Large intestine (tissue), 12 donors: ENCODE data around the gene ETNPPL. TPM values are rescaled to one million over a fixed set of nuclear protein-coding genes. Genes with fewer than 3 reads are reported as not detected.

ENCODE experiments used
- DNase-seq, 2 donors: peaks; one replicate each; pipeline versions ENCODE4 v3.0.0 to v3.0.0-alpha.2; 2013
- H3K27ac ChIP-seq: one replicate; pipeline ENCODE4 v1.5.1; 2013; ENCODE audit warnings: low read length
- H3K27me3 ChIP-seq: 2 replicates; pipeline ENCODE4 v1.6.1; 2013; ENCODE audit warnings: low read length; ENCODE audit not compliant: control insufficient read depth, insufficient read depth
- H3K36me3 ChIP-seq: 2 replicates; pipeline ENCODE4 v1.6.1; 2013; ENCODE audit warnings: low read length; ENCODE audit not compliant: control insufficient read depth, insufficient read depth
- H3K4me1 ChIP-seq: one replicate; pipeline ENCODE4 v1.6.1; 2013; ENCODE audit warnings: low read length; ENCODE audit not compliant: control insufficient read depth, insufficient read depth
- H3K4me3 ChIP-seq: one replicate; pipeline ENCODE4 v1.5.1; 2013; ENCODE audit warnings: low read length
- H3K9me3 ChIP-seq: one replicate; pipeline ENCODE4 v1.6.1; 2013; ENCODE audit warnings: mild to moderate bottlenecking, low read depth, low read length, moderate library complexity; ENCODE audit not compliant: control insufficient read depth
- WGBS: methylation state at CpG from one replicate; pipeline ENCODE4 v1.1.5; 2013; ENCODE audit warnings: low lambda C conversion rate; ENCODE audit not compliant: insufficient coverage; 5-methylcytosine and 5-hydroxymethylcytosine counted together
- long read RNA-seq, 11 donors: transcript quantifications; one replicate each; lab custom pipeline, GENCODE V29; 2026
- polyA plus RNA-seq: library from polyadenylated mRNA; unstranded; fragments of 120-200 nt; gene quantifications from one replicate; pipeline ENCODE4 v1.2.1, GENCODE V29; 2013

Gene ETNPPL
- polyA plus RNA-seq = 0.06 TPM
- long read RNA-seq, donor 1 = 0 reads
- long read RNA-seq, donor 2 = 0 reads
- long read RNA-seq, donor 3 = 0 reads
- long read RNA-seq, donor 4 = 0 reads
- long read RNA-seq, donor 5 = 0 reads
- long read RNA-seq, donor 6 = 0 reads
- long read RNA-seq, donor 7 = 0 reads
- long read RNA-seq, donor 8 = 0 reads
- long read RNA-seq, donor 9 = 0 reads
- long read RNA-seq, donor 10 = 0 reads
- long read RNA-seq, donor 11 = 0 reads

DNA sequence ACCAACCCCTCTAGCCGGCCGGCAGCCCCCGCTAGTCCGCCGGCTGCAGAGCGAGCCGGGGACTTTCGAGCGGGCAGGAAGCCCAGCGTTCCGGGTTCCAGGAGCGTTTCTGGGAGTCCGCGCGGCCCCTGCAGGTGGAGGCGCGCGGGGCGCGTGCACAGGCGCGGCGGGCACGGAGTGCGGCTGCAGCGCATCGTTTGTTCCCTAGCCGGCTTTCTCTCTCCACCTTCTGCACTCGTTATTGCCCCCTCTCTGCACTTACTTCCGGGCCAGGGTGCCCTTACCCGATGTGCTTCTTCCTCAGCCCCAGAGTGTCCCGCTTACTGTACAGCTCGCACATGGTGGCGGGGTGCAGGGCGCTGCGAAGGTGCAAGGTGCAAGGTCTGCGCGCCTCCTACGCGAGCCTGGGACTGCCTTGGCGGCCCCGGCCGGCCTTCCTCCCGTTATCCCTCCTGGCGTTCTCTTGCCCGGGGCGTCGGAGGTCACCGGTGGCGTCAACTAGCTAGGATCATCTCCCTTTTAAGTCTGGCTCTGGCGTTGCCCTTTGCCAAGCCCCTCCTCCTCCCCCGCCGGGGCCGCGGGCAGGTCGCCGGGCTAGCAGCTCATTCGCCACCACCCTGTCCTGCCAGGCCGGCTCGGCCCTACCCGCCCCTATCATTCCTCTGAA, at the start of gene ETNPPL:
TSS of gene ETNPPL (minus strand) at position 495 of the 667 bp plus-strand sequence. CDS start at position 340, 155 bp downstream.
- peaks cover 4% of the 10 kb centered on the region for H3K9me3 ChIP-seq
- H3K36me3 ChIP-seq = no peaks in the 10 kb centered on the region
- DNase-seq = peak; percentile 9 to 70
- peaks cover 27% of the 10 kb centered on the region for H3K27me3 ChIP-seq
- H3K4me3 ChIP-seq = peak within 1 kb of the TSS; percentile 30
- H3K27ac ChIP-seq = no peak within 1 kb of the TSS
- WGBS = 0% methylated on average over 3 of the region's 61 CpGs
- no peaks in the 10 kb centered on the region for H3K4me1 ChIP-seq

DNA sequence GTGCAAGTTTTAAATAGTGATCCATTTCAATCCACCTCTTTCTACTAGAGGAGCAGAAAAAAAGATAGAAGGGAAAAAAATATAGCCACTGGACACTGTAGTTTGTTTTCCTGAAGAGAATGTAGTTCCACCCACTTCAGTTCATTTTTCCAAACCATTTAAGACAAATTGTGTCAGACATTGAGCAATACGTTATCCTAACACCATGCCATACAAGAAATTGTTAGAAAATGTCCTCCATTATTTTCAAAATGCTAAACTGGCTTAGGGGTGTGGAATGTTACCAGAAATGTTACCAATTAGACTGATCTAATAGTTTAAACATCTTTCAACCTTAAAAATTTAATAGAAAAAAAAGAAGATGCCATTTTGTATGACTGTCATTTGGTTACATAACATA, 48.6 kb upstream of the ETNPPL start:
- Histone ChIP-seq H3K27ac (no peak overlapping the region), H3K9me3 (no peaks in the 10 kb centered on the region), H3K27me3 (peaks cover 10% of the 10 kb centered on the region), H3K4me1 (no peaks in the 10 kb centered on the region), H3K36me3 (no peaks in the 10 kb centered on the region), H3K4me3 (no peak overlapping the region)
- DNase-seq = no peak
- 100% methylated on average over 1 of the region's 1 CpG for WGBS

DNA sequence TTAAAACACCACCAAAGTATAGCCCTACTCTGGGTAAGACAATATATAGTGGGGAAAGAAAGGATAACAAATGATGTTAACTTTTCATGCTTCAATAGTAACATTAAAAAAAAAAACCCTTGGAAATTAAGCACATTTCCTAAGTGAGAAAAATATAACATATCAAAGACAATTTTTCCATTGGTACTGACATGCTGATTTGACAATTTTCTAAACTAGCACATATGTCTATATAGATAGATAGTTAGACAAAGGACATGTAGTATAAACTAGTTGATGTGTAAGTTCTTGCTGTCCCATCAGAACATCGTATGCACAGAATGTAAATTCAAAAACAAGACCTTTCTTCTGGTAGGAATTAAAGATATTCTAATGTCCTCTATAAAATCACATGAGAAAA, 47.2 kb upstream of the ETNPPL start:
- Histone ChIP-seq H3K4me1 (no peaks in the 10 kb centered on the region), H3K27ac (no peak overlapping the region), H3K36me3 (no peaks in the 10 kb centered on the region), H3K9me3 (no peaks in the 10 kb centered on the region), H3K4me3 (no peak overlapping the region), H3K27me3 (peaks cover 6% of the 10 kb centered on the region)
- WGBS = 80% methylated on average over 1 of the region's 1 CpG
- DNase-seq = no peak

DNA sequence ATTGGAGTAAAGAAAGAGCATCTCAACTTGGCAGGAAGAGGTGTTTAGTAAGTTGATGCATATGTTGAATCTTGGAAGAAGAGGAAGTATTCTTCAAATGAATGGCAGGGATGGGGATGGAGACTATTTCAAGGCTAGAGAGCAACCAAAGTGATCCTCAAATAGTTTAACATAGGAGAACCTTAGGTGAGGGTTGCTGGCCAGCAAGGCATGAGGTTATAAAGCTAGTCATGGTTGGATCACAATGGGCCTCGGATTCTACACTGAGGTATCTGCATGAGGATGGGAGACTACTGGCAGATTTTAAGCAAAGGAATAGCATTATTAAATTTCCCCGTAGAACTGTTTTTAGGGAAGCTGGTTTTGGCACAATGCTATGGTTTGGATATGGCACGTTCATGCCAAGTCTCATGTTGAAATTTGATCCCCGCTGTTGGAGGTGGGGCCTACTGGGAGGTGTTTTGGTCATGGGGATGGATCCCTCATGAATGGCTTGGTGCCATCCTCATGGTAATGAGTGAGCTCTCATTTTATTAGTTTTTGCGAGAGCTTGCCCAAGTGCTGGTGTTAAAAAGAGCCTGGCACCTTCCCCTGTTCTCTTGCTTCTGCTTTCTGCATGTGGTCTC, 41.9 kb upstream of the ETNPPL start:
- no peak overlapping the region for H3K27ac ChIP-seq
- H3K4me1 ChIP-seq = no peaks in the 10 kb centered on the region
- no peak for DNase-seq
- H3K36me3 ChIP-seq = no peaks in the 10 kb centered on the region
- no peaks in the 10 kb centered on the region for H3K9me3 ChIP-seq
- peaks cover 7% of the 10 kb centered on the region for H3K27me3 ChIP-seq
- WGBS = no CpG with 5 or more reads among the region's 5 CpGs
- H3K4me3 ChIP-seq = no peak overlapping the region

DNA sequence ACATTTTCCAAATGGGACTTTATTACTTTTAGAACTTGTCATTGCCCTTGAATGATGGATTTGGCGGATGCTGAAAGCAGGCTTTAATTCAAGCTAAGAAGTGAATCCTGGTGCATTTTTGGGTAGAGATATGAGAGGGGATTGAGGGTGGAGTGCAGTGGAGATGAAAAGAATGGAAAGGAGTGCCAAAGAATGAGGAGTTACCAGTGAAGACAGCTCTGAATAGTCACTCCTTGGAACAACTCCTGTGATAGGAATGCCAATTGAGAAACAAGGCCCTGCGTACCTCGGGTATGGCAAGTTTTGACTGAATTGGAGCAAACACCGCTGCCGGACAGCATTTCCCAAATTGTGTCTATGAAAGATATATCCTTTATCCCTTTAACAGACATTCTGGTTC, 36.5 kb upstream of the ETNPPL start:
- 100% methylated on average over 1 of the region's 5 CpGs for WGBS
- H3K9me3 ChIP-seq = no peaks in the 10 kb centered on the region
- no peak for DNase-seq
- H3K4me1 ChIP-seq = no peaks in the 10 kb centered on the region
- no peak overlapping the region for H3K4me3 ChIP-seq
- H3K27me3 ChIP-seq = peaks cover 7% of the 10 kb centered on the region
- no peak overlapping the region for H3K27ac ChIP-seq
- H3K36me3 ChIP-seq = no peaks in the 10 kb centered on the region

DNA sequence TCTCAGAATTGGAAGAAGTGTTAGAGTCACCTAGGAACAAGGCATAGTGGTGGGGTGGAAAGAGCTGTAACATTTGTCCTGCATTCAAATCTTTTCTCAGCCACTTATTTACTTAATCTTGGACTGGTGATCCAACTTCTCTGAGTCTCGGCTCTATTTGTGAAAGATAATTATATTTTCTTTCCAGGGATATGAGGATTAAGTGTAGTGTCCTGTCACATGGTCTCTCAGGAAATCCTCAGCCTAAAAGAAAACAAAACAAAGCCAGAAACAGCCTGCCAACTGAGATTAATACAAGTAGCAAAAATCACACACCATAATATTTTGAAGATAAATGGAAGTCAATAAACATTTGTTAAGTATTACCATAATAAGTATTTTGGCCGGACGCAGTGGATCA, 33.3 kb upstream of the ETNPPL start:
- H3K36me3 ChIP-seq = no peaks in the 10 kb centered on the region
- H3K27ac ChIP-seq = no peak overlapping the region
- no CpG with 5 or more reads among the region's 3 CpGs for WGBS
- H3K4me1 ChIP-seq = no peaks in the 10 kb centered on the region
- no peak for DNase-seq
- no peak overlapping the region for H3K4me3 ChIP-seq
- H3K27me3 ChIP-seq = no peaks in the 10 kb centered on the region
- H3K9me3 ChIP-seq = no peaks in the 10 kb centered on the region

DNA sequence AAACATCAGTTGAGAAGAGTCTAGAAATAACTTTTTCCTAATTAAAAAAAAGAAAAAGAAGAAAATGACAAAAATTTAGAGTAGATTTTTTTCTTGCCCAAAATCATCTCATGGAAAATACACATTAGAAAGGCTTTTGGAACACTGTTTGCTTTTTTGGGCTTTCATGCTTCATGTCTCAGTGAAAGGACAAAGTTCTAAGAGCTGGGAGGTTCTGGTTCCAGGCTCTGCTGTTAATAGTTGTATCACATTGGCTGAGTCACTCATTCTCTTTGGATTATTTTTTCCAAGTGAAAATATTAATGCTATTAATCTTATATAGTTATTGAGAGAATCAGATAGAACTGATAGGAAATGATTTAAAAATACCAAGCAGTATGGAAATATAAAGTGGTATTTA, 32.9 kb upstream of the ETNPPL start:
- H3K27me3 ChIP-seq = no peaks in the 10 kb centered on the region
- no peak for DNase-seq
- no peaks in the 10 kb centered on the region for H3K4me1 ChIP-seq
- H3K9me3 ChIP-seq = no peaks in the 10 kb centered on the region
- H3K4me3 ChIP-seq = no peak overlapping the region
- H3K36me3 ChIP-seq = no peaks in the 10 kb centered on the region
- no peak overlapping the region for H3K27ac ChIP-seq

DNA sequence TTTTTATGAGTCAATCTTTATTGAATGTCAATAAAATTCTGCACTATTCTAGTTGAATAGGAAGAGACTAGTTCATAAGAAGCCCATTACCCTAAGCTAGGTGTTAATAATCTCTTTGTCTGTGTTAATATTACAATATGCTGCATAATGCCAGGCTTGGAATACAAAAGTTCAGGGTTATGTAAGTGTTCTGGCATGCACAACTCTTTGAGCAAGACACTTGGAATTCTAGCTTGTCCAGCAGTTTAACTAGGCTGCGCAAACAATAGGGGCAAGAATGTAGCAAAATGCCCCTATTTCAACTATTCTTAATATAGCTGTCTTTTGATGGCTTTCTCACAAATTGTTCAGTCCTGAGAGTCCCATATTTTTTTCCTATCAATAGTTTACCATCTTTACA, 31.3 kb upstream of the ETNPPL start:
- Histone ChIP-seq H3K27me3 (no peaks in the 10 kb centered on the region), H3K4me1 (no peaks in the 10 kb centered on the region), H3K36me3 (no peaks in the 10 kb centered on the region), H3K9me3 (no peaks in the 10 kb centered on the region), H3K4me3 (no peak overlapping the region), H3K27ac (no peak overlapping the region)
- 100% methylated on average over 1 of the region's 1 CpG for WGBS
- no peak for DNase-seq

DNA sequence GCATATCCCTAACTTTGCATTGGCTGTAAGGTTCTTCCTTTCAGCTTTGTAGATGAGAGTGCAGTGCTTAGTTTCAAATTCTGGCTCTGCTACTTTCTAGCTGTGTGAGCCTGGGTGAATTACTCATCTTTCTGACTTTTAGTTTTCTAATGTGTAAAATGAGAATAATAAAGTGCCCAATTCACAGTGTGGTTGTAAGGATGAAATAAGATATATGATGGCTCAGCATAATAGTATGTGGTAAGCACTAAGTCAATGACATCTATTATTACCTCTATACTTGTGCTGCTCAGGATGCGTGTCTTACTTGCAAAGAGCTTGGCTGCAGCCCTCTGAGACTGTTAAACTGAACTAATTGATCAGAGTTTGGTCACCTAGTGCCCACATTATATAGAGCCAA, 30.6 kb upstream of the ETNPPL start:
- Histone ChIP-seq H3K27ac (no peak overlapping the region), H3K27me3 (no peaks in the 10 kb centered on the region), H3K4me1 (no peaks in the 10 kb centered on the region), H3K9me3 (no peaks in the 10 kb centered on the region), H3K36me3 (no peaks in the 10 kb centered on the region), H3K4me3 (no peak overlapping the region)
- no peak for DNase-seq
- no CpG with 5 or more reads among the region's 1 CpG for WGBS

DNA sequence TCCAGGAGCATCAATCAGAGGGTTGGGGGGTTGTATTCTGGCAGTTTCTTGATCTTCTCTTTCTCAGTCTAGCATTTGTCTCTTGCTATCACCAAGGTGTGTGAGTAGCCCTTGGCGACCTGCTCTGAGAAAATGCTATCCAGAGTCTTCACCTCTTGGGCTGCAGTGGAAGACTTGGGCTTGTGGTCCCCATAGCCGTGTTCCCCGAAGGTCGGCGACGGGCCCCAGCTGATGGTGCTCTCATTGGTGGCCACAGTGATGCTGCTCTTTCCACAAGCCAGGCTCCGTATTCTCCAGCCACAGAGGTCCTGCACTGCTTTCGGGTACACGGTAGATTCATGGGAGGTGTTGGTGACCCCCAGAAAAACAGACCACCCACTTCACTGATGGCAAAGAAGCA, 25.9 kb upstream of the ETNPPL start:
- Histone ChIP-seq H3K4me1 (no peaks in the 10 kb centered on the region), H3K36me3 (no peaks in the 10 kb centered on the region), H3K27me3 (peaks cover 2% of the 10 kb centered on the region), H3K4me3 (no peak overlapping the region), H3K27ac (no peak overlapping the region), H3K9me3 (no peaks in the 10 kb centered on the region)
- no CpG with 5 or more reads among the region's 9 CpGs for WGBS
- no peak for DNase-seq

DNA sequence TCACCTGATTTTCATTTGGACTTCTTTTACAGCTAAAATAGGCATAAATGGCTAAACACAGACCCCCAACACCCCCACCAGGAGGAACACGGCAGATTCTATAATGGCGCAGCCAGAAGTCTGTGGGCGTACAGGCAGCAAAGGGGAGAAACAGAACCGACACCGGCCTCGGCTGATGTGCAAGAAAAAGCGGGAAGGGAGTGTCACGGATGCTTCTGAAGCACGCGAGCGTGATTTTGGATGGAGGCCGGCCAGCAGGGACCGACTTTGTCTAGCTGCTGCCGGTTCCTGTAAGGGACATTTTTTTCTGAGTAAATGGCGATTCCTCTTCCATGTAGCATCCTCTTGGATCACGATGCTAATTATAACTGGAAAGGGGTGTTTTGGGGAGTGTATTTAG, 24.9 kb upstream of the ETNPPL start:
- peaks cover 2% of the 10 kb centered on the region for H3K27me3 ChIP-seq
- H3K4me3 ChIP-seq = no peak overlapping the region
- no peak overlapping the region for H3K27ac ChIP-seq
- no peaks in the 10 kb centered on the region for H3K36me3 ChIP-seq
- H3K9me3 ChIP-seq = no peaks in the 10 kb centered on the region
- WGBS = 100% methylated on average over 2 of the region's 16 CpGs
- DNase-seq = no peak
- H3K4me1 ChIP-seq = no peaks in the 10 kb centered on the region
